Calu3 (cell line): ENCODE measurements around the gene FTCD. TPM values are rescaled to one million over a fixed set of nuclear protein-coding genes. Genes with fewer than 3 reads are reported as not detected.

Experiments
- BruUV-seq: library from RNA; stranded (reverse); fragments of 400-500 nt; replicated peaks from 2 replicates; lab custom pipeline; 2021; lab: Mats Ljungman, UMichigan
- CTCF ChIA-PET: fragments of 300-600 bp; sonication (Branson Sonifier 250); formaldehyde crosslinking; loops from one replicate; lab custom pipeline; 2022; ENCODE audit warnings: antibody characterized with exemption; lab: Charles Lee
- DNase-seq: peaks from one replicate; pipeline ENCODE4 v3.0.0; 2022
- H3K27ac Mint-ChIP-seq: one replicate; pipeline ENCODE4 v1.8.0; 2022; ENCODE audit warnings: mixed read lengths; ENCODE audit not compliant: unreplicated experiment
- H3K27me3 Mint-ChIP-seq: one replicate; pipeline ENCODE4 v1.8.0; 2022; ENCODE audit warnings: mixed read lengths; ENCODE audit not compliant: unreplicated experiment
- H3K36me3 Mint-ChIP-seq: one replicate; pipeline ENCODE4 v1.8.0; 2022; ENCODE audit warnings: mild to moderate bottlenecking, moderate library complexity, mixed read lengths; ENCODE audit not compliant: insufficient read depth, unreplicated experiment
- H3K4me1 Mint-ChIP-seq: one replicate; pipeline ENCODE4 v1.8.0; 2022; ENCODE audit warnings: mild to moderate bottlenecking, low read depth, mixed read lengths; ENCODE audit not compliant: unreplicated experiment
- H3K4me3 Mint-ChIP-seq: one replicate; pipeline ENCODE4 v1.8.0; 2022; ENCODE audit warnings: mild to moderate bottlenecking, low read depth, moderate library complexity, mixed read lengths; ENCODE audit not compliant: unreplicated experiment
- H3K9me3 Mint-ChIP-seq: one replicate; pipeline ENCODE4 v1.8.0; 2022; ENCODE audit warnings: low read depth, mixed read lengths; ENCODE audit not compliant: unreplicated experiment
- CTCF ChIP-seq: fragments of 200-600 bp; IDR thresholded peaks from one replicate; pipeline ENCODE4 v1.8.0; 2022; ENCODE audit warnings: antibody characterized with exemption; ENCODE audit not compliant: unreplicated experiment
- intact Hi-C: fragments of 100-400 bp; cut with micrococcal nuclease; formaldehyde crosslinking; loops from one replicate; pipeline ENCODE4 v1.10.0; 2022; ENCODE audit not compliant: unreplicated experiment
- total RNA-seq: library from RNA; stranded (reverse); gene quantifications from 2 replicates; pipeline ENCODE4 v1.2.3, GENCODE V29; 2022

Gene FTCD
- total RNA-seq, 1 experiment from 2014 or later = 0.31 TPM

GRCh38 chr21:46120301-46121285 lies 34.8 kb downstream of the FTCD start:
- Mint-ChIP-seq H3K4me3 (no peak overlapping the region), H3K27me3 (no peaks in the 10 kb centered on the region), H3K27ac (no peak overlapping the region), H3K4me1 (no peaks in the 10 kb centered on the region), H3K9me3 (peaks cover 3% of the 10 kb centered on the region), H3K36me3 (no peaks in the 10 kb centered on the region)
- no TSS peak for BruUV-seq
- CTCF ChIA-PET = no interaction called here
- TF ChIP-seq CTCF = no peak
- DNase-seq = no peak
- intact Hi-C loops = no loop called here

GRCh38 chr21:46119637-46120271 lies 35.6 kb downstream of the FTCD start:
- H3K4me3 Mint-ChIP-seq = no peak overlapping the region
- TF ChIP-seq CTCF = no peak
- BruUV-seq = no TSS peak
- no peak for DNase-seq
- H3K9me3 Mint-ChIP-seq = peaks cover 3% of the 10 kb centered on the region
- CTCF ChIA-PET = no interaction called here
- intact Hi-C loops = no loop called here
- H3K36me3 Mint-ChIP-seq = no peaks in the 10 kb centered on the region
- H3K4me1 Mint-ChIP-seq = no peaks in the 10 kb centered on the region
- H3K27me3 Mint-ChIP-seq = no peaks in the 10 kb centered on the region
- no peak overlapping the region for H3K27ac Mint-ChIP-seq

GRCh38 chr21:46119144-46119636 lies 36.2 kb downstream of the FTCD start:
- DNase-seq = no peak
- intact Hi-C loops = no loop called here
- TF ChIP-seq CTCF = no peak

GRCh38 chr21:46118316-46119143 lies 36.8 kb downstream of the FTCD start:
- no peaks in the 10 kb centered on the region for H3K4me1 Mint-ChIP-seq
- intact Hi-C loops = no loop called here
- CTCF ChIA-PET = no interaction called here
- H3K4me3 Mint-ChIP-seq = no peak overlapping the region
- H3K27ac Mint-ChIP-seq = no peak overlapping the region
- H3K9me3 Mint-ChIP-seq = peaks cover 3% of the 10 kb centered on the region
- BruUV-seq = no TSS peak
- H3K27me3 Mint-ChIP-seq = no peaks in the 10 kb centered on the region
- DNase-seq = no peak
- no peak for TF ChIP-seq CTCF
- H3K36me3 Mint-ChIP-seq = no peaks in the 10 kb centered on the region

More at GRCh38 chr21:46119144-46119636, 36.2 kb downstream of the FTCD start:
- Mint-ChIP-seq H3K9me3 (peaks cover 3% of the 10 kb centered on the region), H3K27me3 (no peaks in the 10 kb centered on the region), H3K36me3 (no peaks in the 10 kb centered on the region), H3K27ac (no peak overlapping the region), H3K4me1 (no peaks in the 10 kb centered on the region), H3K4me3 (no peak overlapping the region)
- BruUV-seq = no TSS peak
- CTCF ChIA-PET = no interaction called here
